Vagina (tissue), 2 donors: ENCODE measurements around the gene MARCHF3.

Experiments
- CTCF ChIP-seq, 3 experiments: fragments of 450-650 bp in 2 of 3; fragments of 200-600 bp in 1 of 3; sonication (generic) in 1 of 3; IDR thresholded peaks; one replicate each; pipeline ENCODE4 v1.5.1; 2017 to 2019; ENCODE audit warnings: antibody characterized with exemption in 3 of 3, mild to moderate bottlenecking in 2 of 3, moderate library complexity in 2 of 3
- POLR2A ChIP-seq, 2 donors: fragments of 450-650 bp; IDR thresholded peaks; one replicate each; pipeline ENCODE4 v1.6.1; 2017; ENCODE audit warnings: antibody characterized with exemption in 2 of 2, mild to moderate bottlenecking in 2 of 2, moderate library complexity in 2 of 2
- POLR2AphosphoS5 ChIP-seq, 2 donors: sonication (generic); formaldehyde crosslinking; IDR thresholded peaks; one replicate each; pipeline ENCODE4 v1.9.0; 2017; ENCODE audit warnings: antibody characterized with exemption in 2 of 2, mild to moderate bottlenecking in 2 of 2, low read depth in 1 of 2; ENCODE audit not compliant: insufficient read depth in 1 of 2

GRCh38 chr5:126868338-126869004 is 161.9 kb downstream of the MARCHF3 start:
- TF ChIP-seq CTCF (IDR thresholded peaks at IDR 0.05): no peak
- TF ChIP-seq POLR2A (IDR thresholded peaks at IDR 0.05): no peak
- no peak for TF ChIP-seq POLR2AphosphoS5 (IDR thresholded peaks at IDR 0.05; ENCODE audit: insufficient read depth in 1 of 2, low read depth in 1 of 2)
